Epidermal melanocyte (primary cell): ENCODE data around the gene RAE1.

Experiments
- DNase-seq: peaks from one replicate; pipeline ENCODE4 v3.0.0; 2011; ENCODE audit warnings: low spot score; ENCODE audit not compliant: insufficient read length

RAE1 gene

GRCh38 chr20:57372157-57372556 lies 21.1 kb downstream of the RAE1 start:
- no peak for DNase-seq

- no peak for DNase-seq
Measured at GRCh38 chr20:57372581-57373350, 21.7 kb downstream of the RAE1 start.

GRCh38 chr20:57374343-57374930 lies 23.4 kb downstream of the RAE1 start:
- no peak for DNase-seq

- DNase-seq, result no peak
Measured at GRCh38 chr20:57374931-57375651, 24.0 kb downstream of the RAE1 start.

GRCh38 chr20:57375652-57376230 lies 24.7 kb downstream of the RAE1 start:
- DNase-seq, result no peak

- DNase-seq, result no peak
Measured at GRCh38 chr20:57377350-57377749, 26.3 kb downstream of the RAE1 start.

- DNase-seq, result no peak
Measured at GRCh38 chr20:57378107-57378506, 27.1 kb downstream of the RAE1 start.

- no peak for DNase-seq
Measured at GRCh38 chr20:57378646-57379262, 27.7 kb downstream of the RAE1 start.

GRCh38 chr20:57379263-57379647 lies 28.2 kb downstream of the RAE1 start:
- DNase-seq, result no peak

GRCh38 chr20:57380081-57380750 lies 29.2 kb downstream of the RAE1 start:
- no peak for DNase-seq

- DNase-seq, result peak; percentile 93
Measured at GRCh38 chr20:57381596-57382503, 30.8 kb downstream of the RAE1 start.

GRCh38 chr20:57382516-57382915 lies 31.5 kb downstream of the RAE1 start:
- DNase-seq, result no peak

GRCh38 chr20:57383447-57384347 lies 32.6 kb downstream of the RAE1 start:
- DNase-seq, result no peak

- no peak for DNase-seq
Measured at GRCh38 chr20:57384486-57384885, 33.4 kb downstream of the RAE1 start.

GRCh38 chr20:57384953-57385761 lies 34.1 kb downstream of the RAE1 start:
- DNase-seq, result no peak

GRCh38 chr20:57385940-57386339 lies 34.9 kb downstream of the RAE1 start:
- DNase-seq, result no peak

GRCh38 chr20:57386762-57387161 lies 35.7 kb downstream of the RAE1 start:
- DNase-seq, result no peak

- no peak for DNase-seq
Measured at GRCh38 chr20:57387463-57387862, 36.4 kb downstream of the RAE1 start.
